ENCODE results near the gene C17orf114.

The C17orf114 gene

DNA sequence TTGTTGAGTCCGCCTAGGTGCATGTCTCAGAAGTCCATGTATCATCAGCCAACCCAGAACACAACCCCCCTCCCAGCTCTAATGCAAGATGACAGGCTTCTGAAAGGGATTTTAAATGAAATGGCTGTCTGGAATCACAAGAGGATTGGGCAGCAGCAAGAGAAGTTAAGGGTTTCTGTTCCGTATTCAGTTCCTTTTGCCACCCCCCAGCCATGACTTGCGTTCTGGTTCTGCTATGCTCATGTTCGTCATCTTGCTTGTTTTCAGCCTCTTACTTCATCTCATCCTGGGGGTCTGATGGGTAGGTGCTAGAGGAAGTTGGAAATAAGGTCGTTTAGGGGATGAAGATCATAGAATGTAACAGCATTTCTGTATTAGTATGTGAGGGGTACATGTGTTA is 43.0 kb upstream of the C17orf114 start:
- Histone ChIP-seq H3K36me3 (no peaks in the 10 kb centered on the region), H3K27me3 (ENCODE audit: low read depth) (no peaks in the 10 kb centered on the region), H3K4me1 (peaks cover 57% of the 10 kb centered on the region), H3K27ac (replicated peaks) (no peak overlapping the region), H3K9me3 (replicated peaks) (no peaks in the 10 kb centered on the region), H3K4me3 (no peak overlapping the region)
- no peak for TF ChIP-seq CTCF (IDR thresholded peaks at IDR 0.05; ENCODE audit: borderline replicate concordance)
- intact Hi-C loops (cut with micrococcal nuclease) = no loop called here
- no peak for DNase-seq

DNA sequence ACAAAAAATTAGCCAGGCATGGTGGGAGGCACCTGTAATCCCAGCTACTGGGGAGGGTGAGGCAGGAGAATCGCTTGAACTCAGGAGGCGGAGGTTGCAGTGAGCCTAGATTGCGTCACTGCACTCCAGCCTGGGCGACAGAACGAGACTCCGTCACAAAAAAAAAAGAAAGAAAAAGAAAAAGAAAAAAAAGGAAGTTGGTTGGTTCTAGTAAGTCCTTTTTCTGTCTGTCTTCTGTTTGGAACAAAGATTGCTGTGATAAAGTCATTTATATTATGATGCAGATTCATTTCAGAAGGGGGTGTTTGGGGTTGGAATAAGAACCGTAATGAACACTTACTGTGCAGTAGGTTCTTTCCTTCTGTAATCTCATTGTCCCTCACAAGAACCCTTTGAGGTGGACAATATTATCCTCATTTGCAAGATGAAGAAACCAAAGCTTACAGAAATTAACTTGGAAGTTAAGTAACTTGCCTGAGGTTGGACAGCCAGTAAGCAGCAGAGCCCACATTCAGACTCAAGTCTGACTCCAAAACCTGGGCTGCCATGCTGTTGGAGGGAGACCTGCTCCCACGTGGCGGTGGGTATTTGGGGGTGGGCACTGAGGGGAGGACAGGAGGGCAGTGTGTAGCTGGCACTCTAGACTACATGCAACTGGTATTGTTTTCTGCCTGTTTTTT is 41.3 kb upstream of the C17orf114 start:
- H3K27ac ChIP-seq (replicated peaks) = no peak overlapping the region
- H3K36me3 ChIP-seq = no peaks in the 10 kb centered on the region
- intact Hi-C loops (cut with micrococcal nuclease) = no loop called here
- no peaks in the 10 kb centered on the region for H3K9me3 ChIP-seq (replicated peaks)
- TF ChIP-seq CTCF (IDR thresholded peaks at IDR 0.05; ENCODE audit: borderline replicate concordance) = no peak
- H3K27me3 ChIP-seq (ENCODE audit: low read depth) = no peaks in the 10 kb centered on the region
- H3K4me3 ChIP-seq = no peak overlapping the region
- no peak for DNase-seq
- H3K4me1 ChIP-seq = peaks cover 57% of the 10 kb centered on the region

DNA sequence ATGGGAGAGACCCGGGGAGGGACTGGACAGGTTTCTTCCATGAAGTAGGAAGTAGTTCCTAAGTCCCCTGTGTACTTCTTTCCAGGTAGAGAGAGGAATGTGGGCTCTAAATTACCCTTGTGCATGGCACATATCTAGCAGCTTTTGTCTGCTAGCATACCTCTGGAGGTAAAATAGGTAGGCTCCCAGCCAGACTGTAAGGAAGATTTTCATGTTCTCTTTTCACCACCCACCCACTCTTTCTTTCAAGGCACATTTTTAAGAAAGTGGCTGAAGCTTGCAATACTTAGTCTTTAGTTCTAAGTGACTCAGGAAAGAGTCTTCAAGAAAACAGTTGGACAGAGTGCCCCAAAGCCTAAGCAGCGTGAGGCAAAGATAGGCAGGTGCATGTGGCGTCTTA is 40.2 kb upstream of the C17orf114 start:
- H3K9me3 ChIP-seq (replicated peaks) = no peaks in the 10 kb centered on the region
- no peak overlapping the region for H3K4me3 ChIP-seq
- TF ChIP-seq CTCF (IDR thresholded peaks at IDR 0.05; ENCODE audit: borderline replicate concordance) = no peak
- peaks cover 57% of the 10 kb centered on the region for H3K4me1 ChIP-seq
- no peaks in the 10 kb centered on the region for H3K27me3 ChIP-seq (ENCODE audit: low read depth)
- intact Hi-C loops (cut with micrococcal nuclease) = no loop called here
- H3K36me3 ChIP-seq = no peaks in the 10 kb centered on the region
- no peak overlapping the region for H3K27ac ChIP-seq (replicated peaks)
- DNase-seq = no peak

- no peaks in the 10 kb centered on the region for H3K36me3 ChIP-seq
- intact Hi-C loops (cut with micrococcal nuclease) = no loop called here
- peaks cover 57% of the 10 kb centered on the region for H3K4me1 ChIP-seq
- TF ChIP-seq CTCF (IDR thresholded peaks at IDR 0.05; ENCODE audit: borderline replicate concordance) = no peak
- H3K27me3 ChIP-seq (ENCODE audit: low read depth) = no peaks in the 10 kb centered on the region
- H3K4me3 ChIP-seq = no peak overlapping the region
- no peak overlapping the region for H3K27ac ChIP-seq (replicated peaks)
- no peak for DNase-seq
- no peaks in the 10 kb centered on the region for H3K9me3 ChIP-seq (replicated peaks)
Measured at GRCh38 chr17:4840893-4841242, 38.7 kb upstream of the C17orf114 start.

DNA sequence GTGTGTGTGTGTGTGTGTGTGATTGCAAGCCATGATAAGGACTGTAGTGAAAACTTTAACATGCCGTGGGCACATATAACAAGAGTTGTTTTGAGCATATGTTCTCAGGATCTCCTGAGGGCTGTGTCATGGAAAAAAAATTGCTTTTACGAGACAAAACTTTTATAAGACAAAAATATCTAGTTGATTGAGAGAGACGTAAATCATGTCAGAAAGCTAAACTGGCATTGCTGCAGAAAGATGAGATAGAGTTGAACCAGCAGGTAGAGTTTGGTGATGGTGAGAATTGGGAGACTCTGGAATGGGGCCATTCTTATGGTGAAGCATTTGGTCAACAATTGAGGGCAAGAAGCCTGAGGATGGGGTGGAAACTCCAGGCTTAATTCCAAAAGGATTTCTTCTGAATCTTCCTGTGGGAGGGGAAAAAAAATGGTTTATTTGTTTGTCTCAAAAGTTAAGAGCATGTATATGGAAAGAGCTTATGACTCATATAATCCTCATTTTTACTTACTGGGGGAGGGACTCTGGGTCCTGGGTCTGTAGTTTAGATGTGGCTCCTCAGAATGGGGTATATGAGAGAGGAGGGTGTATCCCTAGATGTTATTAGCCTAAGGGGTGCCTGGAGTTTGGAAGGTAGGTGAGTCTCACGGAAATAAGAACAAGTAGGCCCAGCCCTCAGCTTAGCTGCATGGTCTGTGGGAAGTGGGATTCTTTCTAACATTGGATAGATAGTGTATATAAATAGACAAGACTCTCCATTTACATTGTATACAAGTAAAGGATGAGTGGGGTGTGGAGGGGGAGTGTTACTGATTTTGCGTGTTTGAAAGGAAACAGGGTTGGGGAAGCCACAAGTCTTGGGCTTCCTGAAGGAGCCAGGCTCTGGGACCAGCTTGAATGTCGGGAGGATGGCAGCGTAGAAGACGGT is 38.1 kb upstream of the C17orf114 start:
- intact Hi-C loops (cut with micrococcal nuclease) = loop anchor here (10.0 kb wide), 1 partner anchor 45 kb away; no protein-coding TSS in a partner anchor
- Histone ChIP-seq H3K27me3 (ENCODE audit: low read depth) (no peaks in the 10 kb centered on the region), H3K9me3 (replicated peaks) (no peaks in the 10 kb centered on the region), H3K27ac (replicated peaks) (no peak overlapping the region), H3K36me3 (no peaks in the 10 kb centered on the region), H3K4me1 (peaks cover 58% of the 10 kb centered on the region), H3K4me3 (no peak overlapping the region)
- TF ChIP-seq CTCF (IDR thresholded peaks at IDR 0.05; ENCODE audit: borderline replicate concordance) = no peak
- no peak for DNase-seq
